22Rv1 (cell line): ENCODE results near the gene HEPACAM.

Source experiments
- ZFX ChIP-seq: fragments of 450-650 bp; IDR thresholded peaks from 2 replicates; pipeline ENCODE4 v1.6.1; 2017; ENCODE audit warnings: antibody characterized with exemption, borderline replicate concordance
- TF ChIP-seq, protein P1 (sequence below): fragments of 450-650 bp; IDR thresholded peaks from 2 replicates; pipeline ENCODE4 v1.5.1; 2017; ENCODE audit warnings: mild to moderate bottlenecking

GRCh38 chr11:124898263-124898680 is 37.6 kb downstream of the HEPACAM start:
- TF ChIP-seq, protein P1, sequence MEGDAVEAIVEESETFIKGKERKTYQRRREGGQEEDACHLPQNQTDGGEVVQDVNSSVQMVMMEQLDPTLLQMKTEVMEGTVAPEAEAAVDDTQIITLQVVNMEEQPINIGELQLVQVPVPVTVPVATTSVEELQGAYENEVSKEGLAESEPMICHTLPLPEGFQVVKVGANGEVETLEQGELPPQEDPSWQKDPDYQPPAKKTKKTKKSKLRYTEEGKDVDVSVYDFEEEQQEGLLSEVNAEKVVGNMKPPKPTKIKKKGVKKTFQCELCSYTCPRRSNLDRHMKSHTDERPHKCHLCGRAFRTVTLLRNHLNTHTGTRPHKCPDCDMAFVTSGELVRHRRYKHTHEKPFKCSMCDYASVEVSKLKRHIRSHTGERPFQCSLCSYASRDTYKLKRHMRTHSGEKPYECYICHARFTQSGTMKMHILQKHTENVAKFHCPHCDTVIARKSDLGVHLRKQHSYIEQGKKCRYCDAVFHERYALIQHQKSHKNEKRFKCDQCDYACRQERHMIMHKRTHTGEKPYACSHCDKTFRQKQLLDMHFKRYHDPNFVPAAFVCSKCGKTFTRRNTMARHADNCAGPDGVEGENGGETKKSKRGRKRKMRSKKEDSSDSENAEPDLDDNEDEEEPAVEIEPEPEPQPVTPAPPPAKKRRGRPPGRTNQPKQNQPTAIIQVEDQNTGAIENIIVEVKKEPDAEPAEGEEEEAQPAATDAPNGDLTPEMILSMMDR: no peak
- no peak for TF ChIP-seq ZFX
